HG03139 (cell line): ENCODE measurements around the gene SSMEM1.
"Not testable (repeated sequence)": the region's sequence is repeated elsewhere in the genome, so short reads cannot be mapped to it uniquely, and the experiment has no call there.

ENCODE experiments used
- ATAC-seq: cut with Tn5 transposase; IDR thresholded peaks from one replicate; pipeline ENCODE4 v1.9.1; 2021; ENCODE audit not compliant: unreplicated experiment

SSMEM1 gene

GRCh38 chr7:130210181-130210935 is 2.7 kb downstream of the SSMEM1 start:
- no peak for ATAC-seq

- no peak for ATAC-seq
These were observed 6.2 kb downstream of the SSMEM1 start for GRCh38 chr7:130213828-130214227.

GRCh38 chr7:130216025-130216424 is 8.4 kb downstream of the SSMEM1 start:
- no peak for ATAC-seq

- no peak for ATAC-seq
These were observed 9.1 kb downstream of the SSMEM1 start for GRCh38 chr7:130216750-130217149.

- ATAC-seq = no peak
These were observed 11.4 kb downstream of the SSMEM1 start for GRCh38 chr7:130218806-130219620.

- ATAC-seq = no peak
These were observed 12.2 kb downstream of the SSMEM1 start for GRCh38 chr7:130219871-130220270.

- ATAC-seq = no peak
These were observed 14.1 kb downstream of the SSMEM1 start for GRCh38 chr7:130221746-130222145.

- ATAC-seq = no peak
These were observed 16.0 kb downstream of the SSMEM1 start for GRCh38 chr7:130223646-130224045.

- no peak for ATAC-seq
These were observed 16.6 kb downstream of the SSMEM1 start for GRCh38 chr7:130224210-130224609.

- ATAC-seq = not testable (repeated sequence)
These were observed 17.3 kb downstream of the SSMEM1 start for GRCh38 chr7:130224923-130225322.

- no peak for ATAC-seq
These were observed 18.7 kb downstream of the SSMEM1 start for GRCh38 chr7:130226333-130226732.

GRCh38 chr7:130227883-130228575 is 20.4 kb downstream of the SSMEM1 start:
- no peak for ATAC-seq

GRCh38 chr7:130228840-130229502 is 21.3 kb downstream of the SSMEM1 start:
- no peak for ATAC-seq

- not testable (repeated sequence) for ATAC-seq
These were observed 22.3 kb downstream of the SSMEM1 start for GRCh38 chr7:130229981-130230380.

GRCh38 chr7:130231792-130232191 is 24.1 kb downstream of the SSMEM1 start:
- ATAC-seq = no peak

GRCh38 chr7:130232209-130232608 is 24.5 kb downstream of the SSMEM1 start:
- ATAC-seq = no peak

- ATAC-seq = no peak
These were observed 26.4 kb downstream of the SSMEM1 start for GRCh38 chr7:130234078-130234477.

GRCh38 chr7:130236361-130236760 is 28.7 kb downstream of the SSMEM1 start:
- ATAC-seq = not testable (repeated sequence)

GRCh38 chr7:130240240-130240639 is 32.6 kb downstream of the SSMEM1 start:
- no peak for ATAC-seq

- no peak for ATAC-seq
These were observed 34.7 kb downstream of the SSMEM1 start for GRCh38 chr7:130242198-130243014.
